RWPE1 (cell line): ENCODE data around the gene RBPJ.
"Not testable (repeated sequence)": the region's sequence is repeated elsewhere in the genome, so short reads cannot be mapped to it uniquely, and the experiment has no call there.

Experiments used
- CTCF ChIA-PET: fragments of 350-600 bp; sonication (Branson Sonifier 250); formaldehyde crosslinking; extraction: SDS; loops from one replicate; lab custom pipeline; 2021; lab: Yijun Ruan, JAX
- POLR2A ChIA-PET: fragments of 400-600 bp; formaldehyde crosslinking; extraction: SDS; loops from one replicate; lab custom pipeline; 2020; ENCODE audit warnings: antibody characterized with exemption; ENCODE audit not compliant: low non-redundant PET; lab: Yijun Ruan, JAX
- DNase-seq: peaks from one replicate; pipeline ENCODE4 v3.0.0; 2012; ENCODE audit warnings: low spot score
- H3K27ac ChIP-seq: fragments of 450-650 bp; 2 replicates; pipeline ENCODE4 v1.5.1; 2017
- CTCF ChIP-seq: fragments of 450-650 bp; conservative IDR thresholded peaks from 2 replicates; pipeline ENCODE4 v1.5.1; 2017; ENCODE audit warnings: low read depth, mild to moderate bottlenecking

RBPJ gene

GRCh38 chr4:26308568-26308967 lies 12.2 kb upstream of the RBPJ start:
- no peak for TF ChIP-seq CTCF
- H3K27ac ChIP-seq = no peak overlapping the region
- CTCF ChIA-PET = no interaction called here
- POLR2A ChIA-PET = no interaction called here
- no peak for DNase-seq

GRCh38 chr4:26310264-26310663 lies 10.6 kb upstream of the RBPJ start:
- H3K27ac ChIP-seq = no peak overlapping the region
- no peak for TF ChIP-seq CTCF
- POLR2A ChIA-PET = no interaction called here
- no peak for DNase-seq
- CTCF ChIA-PET = no interaction called here

GRCh38 chr4:26311633-26312032 lies 9.2 kb upstream of the RBPJ start:
- POLR2A ChIA-PET = no interaction called here
- DNase-seq = no peak
- no peak overlapping the region for H3K27ac ChIP-seq
- CTCF ChIA-PET = interaction anchor here (0.8 to 1.0 kb wide), 2 partner anchors 22 to 324 kb away, joined by 3 to 4 read pairs; no protein-coding TSS in a partner anchor
- TF ChIP-seq CTCF = no peak

- DNase-seq, POLR2A ChIA-PET, H3K27ac ChIP-seq, CTCF ChIA-PET: not testable (repeated sequence)
Observed at GRCh38 chr4:26315316-26315932, 5.4 kb upstream of the RBPJ start.

- ChIA-PET CTCF (no interaction called here), POLR2A (interaction anchor here (0.6 kb wide), 2 partner anchors 27 to 98 kb away, joined by 3 to 4 read pairs; no protein-coding TSS in a partner anchor)
- TF ChIP-seq CTCF = no peak
- DNase-seq = no peak
- H3K27ac ChIP-seq = no peak overlapping the region
Observed at GRCh38 chr4:26317766-26318165, 3.0 kb upstream of the RBPJ start.

- CTCF ChIA-PET = interaction anchor here (0.5 to 0.8 kb wide), 2 partner anchors 91 to 1336 kb away, joined by 4 read pairs; no protein-coding TSS in a partner anchor
- TF ChIP-seq CTCF = peak; percentile 37; the same call in 1 of the 2 replicates
- POLR2A ChIA-PET = interaction anchor here (0.6 to 1.1 kb wide), 5 partner anchors 9 to 178 kb away, joined by 3 to 13 read pairs (median 3); no protein-coding TSS in a partner anchor
- peak; percentile 95 for DNase-seq
- peak overlapping the region; percentile 97 for H3K27ac ChIP-seq
Observed at GRCh38 chr4:26319467-26319948, 1.3 kb upstream of the RBPJ start.

GRCh38 chr4:26319949-26320537 lies 771 bp upstream of the RBPJ start:
- POLR2A ChIA-PET = interaction anchor here (0.9 kb wide), 1 partner anchor 8 kb away, joined by 5 read pairs; no protein-coding TSS in a partner anchor
- no peak for DNase-seq
- CTCF ChIA-PET = interaction anchor here (0.6 to 0.8 kb wide), 4 partner anchors 91 to 402 kb away, joined by 3 to 4 read pairs (median 4); no protein-coding TSS in a partner anchor
- TF ChIP-seq CTCF = 0 out of 2 replicates have a peak, but pooled peaks have one; percentile 1
- peak overlapping the region; percentile 97 for H3K27ac ChIP-seq
